Transverse colon (tissue), 4 donors: ENCODE results near the gene PAQR4. TPM values are rescaled to one million over a fixed set of nuclear protein-coding genes. Genes with fewer than 3 reads are reported as not detected.

Experiments
- DNase-seq: peaks from one replicate; pipeline ENCODE4 v3.0.0-alpha.2; 2019
- H3K27ac ChIP-seq, 4 donors: fragments of 200-600 bp; sonication (generic); 2 replicates each; pipeline ENCODE4 v1.5.1; 2016 to 2018; ENCODE audit warnings: inconsistent platforms in 4 of 4
- H3K27me3 ChIP-seq: fragments of 200-600 bp; sonication (generic); 2 replicates; pipeline ENCODE4 v1.5.1; 2017; ENCODE audit warnings: inconsistent platforms
- H3K36me3 ChIP-seq, 4 donors: fragments of 200-600 bp; sonication (generic); 2 replicates each; pipeline ENCODE4 v1.5.1; 2017 to 2019; ENCODE audit warnings: inconsistent platforms in 4 of 4
- H3K4me1 ChIP-seq, 4 donors: fragments of 200-600 bp; sonication (generic); 2 replicates each; pipeline ENCODE4 v1.5.1; 2017 to 2020; ENCODE audit warnings: inconsistent platforms in 4 of 4
- H3K4me3 ChIP-seq, 4 donors: fragments of 200-600 bp; sonication (generic); 1 replicate in 1 of 4; 2 replicates in 3 of 4; pipeline versions ENCODE4 v1.5.1 to v1.6.1; 2017 to 2019; ENCODE audit warnings: inconsistent platforms in 4 of 4
- H3K9me3 ChIP-seq, 2 donors: fragments of 200-600 bp; sonication (generic); 2 replicates each; pipeline ENCODE4 v1.5.1; 2017 to 2019; ENCODE audit warnings: inconsistent platforms in 2 of 2
- EP300 ChIP-seq: sonication (generic); formaldehyde crosslinking; IDR thresholded peaks from one replicate; pipeline ENCODE4 v1.6.1; 2017; ENCODE audit warnings: antibody characterized with exemption, low read depth
- POLR2A ChIP-seq: fragments of 450-650 bp; IDR thresholded peaks from one replicate; pipeline ENCODE4 v1.6.1; 2016; ENCODE audit warnings: antibody characterized with exemption, mild to moderate bottlenecking, moderate library complexity
- POLR2AphosphoS5 ChIP-seq, 3 donors: sonication (generic); formaldehyde crosslinking; IDR thresholded peaks; one replicate each; pipeline ENCODE4 v1.6.1; 2016; ENCODE audit warnings: antibody characterized with exemption in 3 of 3
- WGBS, 2 donors: methylation state at CpG; one replicate each; pipeline ENCODE4 v1.1.5; 2018; ENCODE audit warnings: low coverage in 1 of 2; 5-methylcytosine and 5-hydroxymethylcytosine counted together
- in situ Hi-C, 4 donors: fragments of 200-750 bp; cut with MboI; loops; one replicate each; pipeline versions ENCODE4 v1.15.0 to v1.15.1; 2017; ENCODE audit warnings: low sequenced_read_pairs in 3 of 4, low pct_ligation_motif_present in 1 of 4, low pct_unique_long_range_greater_than_20kb in 1 of 4
- intact Hi-C: fragments of 100-400 bp; cut with DNase I; formaldehyde crosslinking; loops from one replicate; pipeline ENCODE4 v1.15.1; 2023; ENCODE audit warnings: low total_unique reads
- total RNA-seq, 4 donors: library from RNA; depleted of rRNA; stranded (reverse); fragments of >200 nt; gene quantifications; one replicate each; pipeline ENCODE4 v1.1.0, GENCODE V29; 2016
- TF ChIP-seq, protein P1 (sequence below), 5 experiments: fragments of 200-600 bp in 3 of 5; fragments of 450-650 bp in 2 of 5; sonication (generic) in 3 of 5; IDR thresholded peaks; 1 replicate in 2 of 5; 2 replicates in 3 of 5; pipeline ENCODE4 v1.5.1; 2016 to 2017; ENCODE audit warnings: antibody characterized with exemption in 5 of 5, inconsistent platforms in 3 of 5, mild to moderate bottlenecking in 2 of 5, moderate library complexity in 1 of 5

PAQR4 gene
- total RNA-seq, 4 donors from 2014 or later = 3.0 to 5.9 (median 4.4) TPM; not detected in 1

DNA sequence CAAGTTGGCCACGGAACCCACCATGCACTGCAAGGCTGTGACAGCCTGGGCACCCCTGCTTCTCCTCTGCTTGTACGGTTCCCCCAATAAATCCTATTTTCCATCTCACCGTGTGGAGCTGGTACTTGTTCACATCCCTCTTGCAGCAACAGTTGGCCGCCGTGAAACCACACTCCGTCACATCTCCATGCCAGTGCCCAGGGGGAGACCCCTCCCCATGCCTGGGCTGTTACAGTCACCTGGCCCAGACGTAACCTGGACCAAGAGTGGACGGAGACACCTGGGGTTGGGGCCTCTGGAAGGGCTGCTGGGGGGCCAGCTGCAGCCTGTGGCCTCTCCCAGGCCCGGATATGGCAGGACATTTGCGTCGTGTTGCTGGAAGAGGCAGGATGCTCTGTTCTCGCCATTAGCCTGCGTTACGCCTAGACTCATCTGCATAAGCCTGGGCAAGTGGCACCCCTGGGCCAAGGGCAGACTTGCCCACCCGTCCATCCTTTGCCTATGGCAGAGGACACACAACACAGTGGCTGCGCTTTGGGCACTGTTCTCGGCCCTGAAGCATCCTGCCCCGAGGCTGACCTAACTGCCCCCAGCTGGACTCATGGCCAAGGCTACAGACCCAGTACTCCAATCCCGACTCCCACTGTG lies 19.3 kb upstream of the PAQR4 start:
- DNase-seq = no peak
- Histone ChIP-seq H3K27ac (no peak overlapping the region), H3K4me3 (no peak overlapping the region), H3K9me3 (no peaks in the 10 kb centered on the region), H3K36me3 (no peaks in the 10 kb centered on the region), H3K27me3 (peaks cover 10% of the 10 kb centered on the region), H3K4me1 (no peaks in the 10 kb centered on the region)
- intact Hi-C loops (no loop called here), in situ Hi-C loops (no loop called here)
- 80 to 90% methylated on average over 1 to 19 of the region's 19 CpGs for WGBS, 2 donors
- TF ChIP-seq, protein P1, sequence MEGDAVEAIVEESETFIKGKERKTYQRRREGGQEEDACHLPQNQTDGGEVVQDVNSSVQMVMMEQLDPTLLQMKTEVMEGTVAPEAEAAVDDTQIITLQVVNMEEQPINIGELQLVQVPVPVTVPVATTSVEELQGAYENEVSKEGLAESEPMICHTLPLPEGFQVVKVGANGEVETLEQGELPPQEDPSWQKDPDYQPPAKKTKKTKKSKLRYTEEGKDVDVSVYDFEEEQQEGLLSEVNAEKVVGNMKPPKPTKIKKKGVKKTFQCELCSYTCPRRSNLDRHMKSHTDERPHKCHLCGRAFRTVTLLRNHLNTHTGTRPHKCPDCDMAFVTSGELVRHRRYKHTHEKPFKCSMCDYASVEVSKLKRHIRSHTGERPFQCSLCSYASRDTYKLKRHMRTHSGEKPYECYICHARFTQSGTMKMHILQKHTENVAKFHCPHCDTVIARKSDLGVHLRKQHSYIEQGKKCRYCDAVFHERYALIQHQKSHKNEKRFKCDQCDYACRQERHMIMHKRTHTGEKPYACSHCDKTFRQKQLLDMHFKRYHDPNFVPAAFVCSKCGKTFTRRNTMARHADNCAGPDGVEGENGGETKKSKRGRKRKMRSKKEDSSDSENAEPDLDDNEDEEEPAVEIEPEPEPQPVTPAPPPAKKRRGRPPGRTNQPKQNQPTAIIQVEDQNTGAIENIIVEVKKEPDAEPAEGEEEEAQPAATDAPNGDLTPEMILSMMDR (IDR thresholded peaks at IDR 0.05) = no peak
- TF ChIP-seq POLR2AphosphoS5 (IDR thresholded peaks at IDR 0.05) (no peak), POLR2A (no peak), EP300 (no peak)

DNA sequence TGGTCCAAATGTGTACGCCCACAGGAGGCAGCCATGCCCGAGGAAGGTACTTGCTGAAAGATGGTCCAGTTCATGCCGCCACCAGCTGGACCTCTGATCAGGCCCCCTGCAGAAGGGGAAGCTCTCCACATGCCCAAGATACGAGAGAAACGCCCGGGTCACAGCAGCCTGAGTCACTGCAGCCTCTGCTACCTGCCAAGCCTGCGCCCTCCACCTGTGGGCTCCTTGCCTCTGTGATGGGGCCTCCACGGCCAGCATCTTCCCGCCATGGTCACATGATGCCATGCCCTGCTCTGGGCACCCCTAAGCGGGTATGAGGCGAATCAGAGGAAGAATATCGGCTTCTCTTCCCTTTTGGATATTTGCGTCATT lies 18.8 kb upstream of the PAQR4 start:
- no peak overlapping the region for H3K4me3 ChIP-seq
- H3K27ac ChIP-seq = no peak overlapping the region
- no peaks in the 10 kb centered on the region for H3K9me3 ChIP-seq
- in situ Hi-C loops (no loop called here), intact Hi-C loops (no loop called here)
- WGBS, 2 donors = 89 to 100% methylated on average over 1 to 13 of the region's 13 CpGs
- DNase-seq = no peak
- no peaks in the 10 kb centered on the region for H3K36me3 ChIP-seq
- peaks cover 0 to under 1% (median 0%) of the 10 kb centered on the region in 4 donors for H3K4me1 ChIP-seq
- TF ChIP-seq, protein P1 (IDR thresholded peaks at IDR 0.05) = no peak
- TF ChIP-seq POLR2A (no peak), POLR2AphosphoS5 (IDR thresholded peaks at IDR 0.05) (no peak), EP300 (no peak)
- H3K27me3 ChIP-seq = peaks cover 15% of the 10 kb centered on the region

DNA sequence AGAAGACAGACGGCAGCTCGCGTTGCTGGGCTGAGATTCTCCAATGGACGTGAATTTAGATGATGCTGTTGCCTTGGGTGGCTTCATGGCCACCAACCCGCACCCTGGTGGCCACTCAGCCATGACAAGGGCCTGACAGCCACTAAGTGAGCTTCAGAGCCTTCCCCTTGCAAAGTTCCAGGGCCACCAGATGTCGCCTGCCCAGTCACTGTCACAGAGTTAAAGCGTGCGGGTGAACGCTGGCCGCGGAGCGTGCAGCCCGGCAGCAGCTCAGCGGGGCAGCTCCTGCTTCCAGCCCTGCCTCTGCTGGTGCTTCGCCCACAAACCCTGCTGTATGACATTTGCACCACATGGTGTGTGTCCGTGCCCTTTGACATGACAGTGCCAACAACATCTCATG lies 18.4 kb upstream of the PAQR4 start:
- intact Hi-C loops = no loop called here
- H3K27me3 ChIP-seq = peaks cover 20% of the 10 kb centered on the region

DNA sequence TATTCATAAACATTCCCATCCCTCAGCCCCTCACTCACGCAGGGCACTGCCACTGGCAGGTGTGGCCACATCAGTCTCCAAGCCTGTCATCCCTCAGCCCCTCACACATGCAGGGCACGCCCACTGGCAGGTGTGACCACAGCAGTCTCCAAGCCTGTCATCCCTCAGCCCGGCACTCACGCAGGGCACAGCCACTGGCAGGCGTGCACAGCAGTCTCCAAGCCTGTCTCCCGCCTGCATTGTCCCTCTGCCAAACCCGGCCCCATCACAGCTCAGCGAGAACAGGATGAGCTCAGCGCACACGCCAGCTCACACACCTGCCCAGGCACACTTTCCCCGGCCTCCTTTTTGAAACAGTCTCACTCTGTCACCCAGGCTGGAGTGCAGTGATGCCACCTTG lies 16.5 kb upstream of the PAQR4 start:
- DNase-seq = no peak
- TF ChIP-seq, protein P1 (IDR thresholded peaks at IDR 0.05) = no peak
- no peak for TF ChIP-seq EP300
- no peak for TF ChIP-seq POLR2AphosphoS5 (IDR thresholded peaks at IDR 0.05)
- no peak for TF ChIP-seq POLR2A
- H3K4me1 ChIP-seq = peaks cover 0 to 11% (median 7%) of the 10 kb centered on the region in 4 donors
- intact Hi-C loops = no loop called here
- peaks cover 39% of the 10 kb centered on the region for H3K27me3 ChIP-seq
- H3K9me3 ChIP-seq = no peaks in the 10 kb centered on the region
- WGBS, 2 donors = 38 to 40% methylated on average over 1 to 11 of the region's 11 CpGs
- in situ Hi-C loops = no loop called here
- H3K27ac ChIP-seq = no peak overlapping the region
- H3K36me3 ChIP-seq = no peaks in the 10 kb centered on the region
- no peak overlapping the region for H3K4me3 ChIP-seq

More for the DNA sequence above, 18.4 kb upstream of the PAQR4 start:
- H3K4me3 ChIP-seq = no peak overlapping the region
- H3K36me3 ChIP-seq = no peaks in the 10 kb centered on the region
- H3K4me1 ChIP-seq = peaks cover 0 to 5% (median 3%) of the 10 kb centered on the region in 4 donors
- H3K9me3 ChIP-seq = no peaks in the 10 kb centered on the region
- no peak overlapping the region for H3K27ac ChIP-seq
- TF ChIP-seq POLR2AphosphoS5 (IDR thresholded peaks at IDR 0.05) = no peak
- TF ChIP-seq POLR2A = no peak
- TF ChIP-seq EP300 = no peak
- TF ChIP-seq, protein P1 (IDR thresholded peaks at IDR 0.05) = no peak
- in situ Hi-C loops = no loop called here
- WGBS, 2 donors = 85% methylated on average over 16 of the region's 16 CpGs; no CpG with 5 or more reads in 1 of the 2 donors
- no peak for DNase-seq
